ENCODE results near the gene HSF5.

HSF5 gene

DNA sequence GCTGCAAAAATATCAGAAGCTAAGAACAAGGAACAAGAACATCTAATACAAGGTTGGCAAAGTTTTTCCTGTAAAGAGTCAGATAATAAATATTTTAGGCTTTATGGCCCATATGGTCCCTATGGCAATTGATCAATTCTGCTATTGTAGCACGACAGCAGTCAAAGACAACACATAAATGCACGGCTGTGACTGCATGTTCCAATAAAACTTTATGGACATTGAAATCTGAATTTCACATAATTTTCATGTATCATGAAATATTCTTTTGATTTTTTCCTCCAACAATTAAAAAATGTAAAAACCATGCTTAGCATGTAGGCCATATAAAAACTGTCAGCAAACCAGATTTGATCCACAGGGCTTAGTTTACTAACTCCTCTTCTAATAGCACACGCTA lies 60.4 kb downstream of the HSF5 start:
- ATAC-seq: no peak

DNA sequence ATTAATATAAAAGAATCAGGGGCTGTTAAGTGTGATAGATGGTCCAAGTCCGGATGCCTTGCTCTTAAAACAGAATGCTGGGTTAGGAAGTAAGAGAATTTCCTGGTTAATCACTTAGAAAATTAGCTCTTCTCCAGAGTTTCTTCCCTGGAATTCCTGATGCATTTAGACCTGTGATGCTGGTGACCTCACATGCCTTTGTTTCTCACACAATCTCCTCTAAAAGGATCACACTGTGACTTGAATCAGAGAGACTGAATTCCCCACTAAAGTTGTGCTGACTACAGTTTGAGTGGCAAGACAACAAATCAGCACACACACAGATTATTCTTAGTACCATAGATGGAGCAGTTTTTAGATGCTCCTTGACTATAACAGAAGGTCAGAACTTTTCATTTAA lies 66.5 kb downstream of the HSF5 start:
- no peak for TF ChIP-seq BACH2 (CRISPR knock-in tag; IDR thresholded peaks at IDR 0.05; ENCODE audit: borderline replicate concordance)
- no peak for TF ChIP-seq SNAI2 (CRISPR knock-in tag; IDR thresholded peaks at IDR 0.05)
- TF ChIP-seq ZC3H10 (CRISPR knock-in tag; IDR thresholded peaks at IDR 0.05): no peak
- no peak for TF ChIP-seq ISL1 (CRISPR knock-in tag; IDR thresholded peaks at IDR 0.05)
- no peak for TF ChIP-seq ESRRG (CRISPR knock-in tag; IDR thresholded peaks at IDR 0.05)
- TF ChIP-seq, protein P1, sequence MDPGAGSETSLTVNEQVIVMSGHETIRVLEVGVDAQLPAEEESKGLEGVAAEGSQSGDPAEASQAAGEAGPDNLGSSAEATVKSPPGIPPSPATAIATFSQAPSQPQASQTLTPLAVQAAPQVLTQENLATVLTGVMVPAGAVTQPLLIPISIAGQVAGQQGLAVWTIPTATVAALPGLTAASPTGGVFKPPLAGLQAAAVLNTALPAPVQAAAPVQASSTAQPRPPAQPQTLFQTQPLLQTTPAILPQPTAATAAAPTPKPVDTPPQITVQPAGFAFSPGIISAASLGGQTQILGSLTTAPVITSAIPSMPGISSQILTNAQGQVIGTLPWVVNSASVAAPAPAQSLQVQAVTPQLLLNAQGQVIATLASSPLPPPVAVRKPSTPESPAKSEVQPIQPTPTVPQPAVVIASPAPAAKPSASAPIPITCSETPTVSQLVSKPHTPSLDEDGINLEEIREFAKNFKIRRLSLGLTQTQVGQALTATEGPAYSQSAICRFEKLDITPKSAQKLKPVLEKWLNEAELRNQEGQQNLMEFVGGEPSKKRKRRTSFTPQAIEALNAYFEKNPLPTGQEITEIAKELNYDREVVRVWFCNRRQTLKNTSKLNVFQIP (CRISPR knock-in tag; IDR thresholded peaks at IDR 0.05; ENCODE audit: borderline replicate concordance, low read depth): no peak
- no peak for TF ChIP-seq CSDC2 (CRISPR knock-in tag; IDR thresholded peaks at IDR 0.05)
- no peak for TF ChIP-seq ZNF565 (CRISPR knock-in tag; conservative IDR thresholded peaks at IDR 0.05; ENCODE audit: low read depth)
- TF ChIP-seq, protein P2, sequence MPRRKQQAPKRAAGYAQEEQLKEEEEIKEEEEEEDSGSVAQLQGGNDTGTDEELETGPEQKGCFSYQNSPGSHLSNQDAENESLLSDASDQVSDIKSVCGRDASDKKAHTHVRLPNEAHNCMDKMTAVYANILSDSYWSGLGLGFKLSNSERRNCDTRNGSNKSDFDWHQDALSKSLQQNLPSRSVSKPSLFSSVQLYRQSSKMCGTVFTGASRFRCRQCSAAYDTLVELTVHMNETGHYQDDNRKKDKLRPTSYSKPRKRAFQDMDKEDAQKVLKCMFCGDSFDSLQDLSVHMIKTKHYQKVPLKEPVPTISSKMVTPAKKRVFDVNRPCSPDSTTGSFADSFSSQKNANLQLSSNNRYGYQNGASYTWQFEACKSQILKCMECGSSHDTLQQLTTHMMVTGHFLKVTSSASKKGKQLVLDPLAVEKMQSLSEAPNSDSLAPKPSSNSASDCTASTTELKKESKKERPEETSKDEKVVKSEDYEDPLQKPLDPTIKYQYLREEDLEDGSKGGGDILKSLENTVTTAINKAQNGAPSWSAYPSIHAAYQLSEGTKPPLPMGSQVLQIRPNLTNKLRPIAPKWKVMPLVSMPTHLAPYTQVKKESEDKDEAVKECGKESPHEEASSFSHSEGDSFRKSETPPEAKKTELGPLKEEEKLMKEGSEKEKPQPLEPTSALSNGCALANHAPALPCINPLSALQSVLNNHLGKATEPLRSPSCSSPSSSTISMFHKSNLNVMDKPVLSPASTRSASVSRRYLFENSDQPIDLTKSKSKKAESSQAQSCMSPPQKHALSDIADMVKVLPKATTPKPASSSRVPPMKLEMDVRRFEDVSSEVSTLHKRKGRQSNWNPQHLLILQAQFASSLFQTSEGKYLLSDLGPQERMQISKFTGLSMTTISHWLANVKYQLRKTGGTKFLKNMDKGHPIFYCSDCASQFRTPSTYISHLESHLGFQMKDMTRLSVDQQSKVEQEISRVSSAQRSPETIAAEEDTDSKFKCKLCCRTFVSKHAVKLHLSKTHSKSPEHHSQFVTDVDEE (CRISPR knock-in tag; IDR thresholded peaks at IDR 0.05): no peak
- no peak for TF ChIP-seq TOX (CRISPR knock-in tag; IDR thresholded peaks at IDR 0.05; ENCODE audit: borderline replicate concordance)
- TF ChIP-seq ZNF8 (CRISPR knock-in tag; IDR thresholded peaks at IDR 0.05): no peak
- no peak for TF ChIP-seq GLIS3 (CRISPR knock-in tag; IDR thresholded peaks at IDR 0.05)
- no peak for TF ChIP-seq ZFP30 (CRISPR knock-in tag; IDR thresholded peaks at IDR 0.05)
- TF ChIP-seq, protein P3, sequence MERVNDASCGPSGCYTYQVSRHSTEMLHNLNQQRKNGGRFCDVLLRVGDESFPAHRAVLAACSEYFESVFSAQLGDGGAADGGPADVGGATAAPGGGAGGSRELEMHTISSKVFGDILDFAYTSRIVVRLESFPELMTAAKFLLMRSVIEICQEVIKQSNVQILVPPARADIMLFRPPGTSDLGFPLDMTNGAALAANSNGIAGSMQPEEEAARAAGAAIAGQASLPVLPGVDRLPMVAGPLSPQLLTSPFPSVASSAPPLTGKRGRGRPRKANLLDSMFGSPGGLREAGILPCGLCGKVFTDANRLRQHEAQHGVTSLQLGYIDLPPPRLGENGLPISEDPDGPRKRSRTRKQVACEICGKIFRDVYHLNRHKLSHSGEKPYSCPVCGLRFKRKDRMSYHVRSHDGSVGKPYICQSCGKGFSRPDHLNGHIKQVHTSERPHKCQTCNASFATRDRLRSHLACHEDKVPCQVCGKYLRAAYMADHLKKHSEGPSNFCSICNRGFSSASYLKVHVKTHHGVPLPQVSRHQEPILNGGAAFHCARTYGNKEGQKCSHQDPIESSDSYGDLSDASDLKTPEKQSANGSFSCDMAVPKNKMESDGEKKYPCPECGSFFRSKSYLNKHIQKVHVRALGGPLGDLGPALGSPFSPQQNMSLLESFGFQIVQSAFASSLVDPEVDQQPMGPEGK (CRISPR knock-in tag; IDR thresholded peaks at IDR 0.05; ENCODE audit: borderline replicate concordance): no peak
- no peak for TF ChIP-seq ZFP3 (CRISPR knock-in tag; IDR thresholded peaks at IDR 0.05)
- TF ChIP-seq, protein P4, sequence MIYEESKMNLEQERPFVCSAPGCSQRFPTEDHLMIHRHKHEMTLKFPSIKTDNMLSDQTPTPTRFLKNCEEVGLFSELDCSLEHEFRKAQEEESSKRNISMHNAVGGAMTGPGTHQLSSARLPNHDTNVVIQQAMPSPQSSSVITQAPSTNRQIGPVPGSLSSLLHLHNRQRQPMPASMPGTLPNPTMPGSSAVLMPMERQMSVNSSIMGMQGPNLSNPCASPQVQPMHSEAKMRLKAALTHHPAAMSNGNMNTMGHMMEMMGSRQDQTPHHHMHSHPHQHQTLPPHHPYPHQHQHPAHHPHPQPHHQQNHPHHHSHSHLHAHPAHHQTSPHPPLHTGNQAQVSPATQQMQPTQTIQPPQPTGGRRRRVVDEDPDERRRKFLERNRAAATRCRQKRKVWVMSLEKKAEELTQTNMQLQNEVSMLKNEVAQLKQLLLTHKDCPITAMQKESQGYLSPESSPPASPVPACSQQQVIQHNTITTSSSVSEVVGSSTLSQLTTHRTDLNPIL (CRISPR knock-in tag; IDR thresholded peaks at IDR 0.05; ENCODE audit: low read depth): no peak
- no peak for TF ChIP-seq TCF4 (CRISPR knock-in tag; IDR thresholded peaks at IDR 0.05; ENCODE audit: borderline replicate concordance)
- TF ChIP-seq, protein P5, sequence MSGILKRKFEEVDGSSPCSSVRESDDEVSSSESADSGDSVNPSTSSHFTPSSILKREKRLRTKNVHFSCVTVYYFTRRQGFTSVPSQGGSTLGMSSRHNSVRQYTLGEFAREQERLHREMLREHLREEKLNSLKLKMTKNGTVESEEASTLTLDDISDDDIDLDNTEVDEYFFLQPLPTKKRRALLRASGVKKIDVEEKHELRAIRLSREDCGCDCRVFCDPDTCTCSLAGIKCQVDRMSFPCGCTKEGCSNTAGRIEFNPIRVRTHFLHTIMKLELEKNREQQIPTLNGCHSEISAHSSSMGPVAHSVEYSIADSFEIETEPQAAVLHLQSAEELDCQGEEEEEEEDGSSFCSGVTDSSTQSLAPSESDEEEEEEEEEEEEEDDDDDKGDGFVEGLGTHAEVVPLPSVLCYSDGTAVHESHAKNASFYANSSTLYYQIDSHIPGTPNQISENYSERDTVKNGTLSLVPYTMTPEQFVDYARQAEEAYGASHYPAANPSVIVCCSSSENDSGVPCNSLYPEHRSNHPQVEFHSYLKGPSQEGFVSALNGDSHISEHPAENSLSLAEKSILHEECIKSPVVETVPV (CRISPR knock-in tag; IDR thresholded peaks at IDR 0.05): no peak
- ATAC-seq: no peak

More for the DNA sequence above, 60.4 kb downstream of the HSF5 start:
- TF ChIP-seq, protein P1 (CRISPR knock-in tag; IDR thresholded peaks at IDR 0.05; ENCODE audit: borderline replicate concordance, low read depth): no peak
- TF ChIP-seq GLIS3 (CRISPR knock-in tag; IDR thresholded peaks at IDR 0.05): no peak
- TF ChIP-seq ESRRG (CRISPR knock-in tag; IDR thresholded peaks at IDR 0.05): no peak
- TF ChIP-seq TCF4 (CRISPR knock-in tag; IDR thresholded peaks at IDR 0.05; ENCODE audit: borderline replicate concordance): no peak

DNA sequence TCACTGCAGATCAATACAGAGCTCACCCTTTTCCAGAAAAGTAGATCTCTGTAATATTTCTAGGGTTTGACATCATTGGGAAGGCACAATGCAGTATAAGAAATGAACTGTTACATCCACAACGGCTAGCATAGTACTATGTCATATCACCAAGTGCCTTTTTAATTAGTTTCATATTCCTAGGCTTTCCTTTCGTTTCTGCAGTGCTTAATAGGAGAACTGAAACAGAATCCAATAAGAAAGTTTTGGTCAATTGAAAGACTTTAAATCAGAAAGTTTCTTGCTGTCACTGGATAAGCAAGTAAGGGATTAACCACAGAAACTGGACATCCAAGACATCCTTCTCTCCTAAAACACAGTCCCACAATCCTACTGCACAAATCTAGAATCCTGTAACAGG lies 67.4 kb downstream of the HSF5 start:
- no peak for ATAC-seq
- TF ChIP-seq ARNTL (CRISPR knock-in tag; IDR thresholded peaks at IDR 0.05; ENCODE audit: borderline replicate concordance, low read depth) (no peak), GLIS3 (CRISPR knock-in tag; IDR thresholded peaks at IDR 0.05) (no peak), ZFP30 (CRISPR knock-in tag; IDR thresholded peaks at IDR 0.05) (no peak), TOX (CRISPR knock-in tag; IDR thresholded peaks at IDR 0.05; ENCODE audit: borderline replicate concordance) (no peak), TCF4 (CRISPR knock-in tag; IDR thresholded peaks at IDR 0.05; ENCODE audit: borderline replicate concordance) (no peak), RARB (CRISPR knock-in tag; IDR thresholded peaks at IDR 0.05) (no peak)
- TF ChIP-seq, protein P3 (CRISPR knock-in tag; IDR thresholded peaks at IDR 0.05; ENCODE audit: borderline replicate concordance): no peak
- TF ChIP-seq, protein P1 (CRISPR knock-in tag; IDR thresholded peaks at IDR 0.05; ENCODE audit: borderline replicate concordance, low read depth): no peak
